ENCODE measurements around the gene ZSCAN2.

Gene ZSCAN2

DNA sequence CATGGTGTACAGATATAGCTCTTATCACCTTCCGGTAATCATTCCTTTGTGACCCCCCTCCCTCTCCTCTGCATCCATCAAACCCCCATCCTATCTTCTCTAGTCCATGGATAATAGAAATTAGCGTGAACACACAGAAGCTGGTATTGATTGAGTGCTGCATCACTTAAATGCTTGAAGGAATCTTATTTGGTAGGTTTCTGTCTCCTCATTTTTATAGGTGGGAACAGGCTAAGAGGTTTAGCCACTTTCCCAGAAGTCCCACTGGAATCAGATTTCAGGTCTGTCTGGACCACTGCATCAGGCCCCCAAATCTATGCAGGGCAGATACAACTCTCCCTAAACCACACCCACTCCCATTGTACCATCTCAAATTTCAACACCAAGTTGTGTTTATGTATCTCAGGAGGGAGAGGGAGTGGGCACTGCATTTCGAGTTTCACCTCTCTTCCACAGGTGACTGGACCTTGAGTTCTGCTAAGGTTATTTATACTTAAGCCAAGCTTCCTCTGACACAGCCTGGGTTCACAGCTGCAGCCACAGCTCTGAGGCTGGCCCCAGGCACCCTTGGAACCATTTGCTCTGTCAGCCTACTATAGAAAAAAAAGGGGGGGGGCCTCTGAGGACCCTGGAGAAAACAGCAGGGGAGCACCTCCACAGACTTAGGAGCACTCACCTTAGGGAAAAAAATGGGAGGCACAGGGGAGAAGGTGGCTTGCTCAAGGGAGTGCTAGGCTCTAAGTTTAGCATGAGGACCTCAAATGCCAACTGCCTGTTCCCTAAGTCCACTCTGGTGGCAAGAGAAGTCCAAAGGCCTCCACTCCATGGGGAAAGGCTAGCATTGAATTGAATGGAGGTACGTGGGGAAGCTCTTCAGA lies 59.3 kb downstream of the ZSCAN2 start:
- FAIRE-seq (no peak), DNase-seq (ENCODE audit: insufficient read length, low spot score) (no peak)
- no peak for TF ChIP-seq POLR2A (IDR thresholded peaks at IDR 0.05; ENCODE audit: low read depth, low read length)
- TF ChIP-seq POU2F2 (IDR thresholded peaks at IDR 0.05; ENCODE audit: low read depth, low read length), result no peak
- TF ChIP-seq PAX5 (IDR thresholded peaks at IDR 0.05; ENCODE audit: insufficient read depth, low read length, severe bottlenecking), result no peak
- TF ChIP-seq SPI1 (IDR thresholded peaks at IDR 0.05; ENCODE audit: low read depth, low read length), result no peak
- TF ChIP-seq POLR2AphosphoS5 (IDR thresholded peaks at IDR 0.05; ENCODE audit: low read depth, low read length), result no peak
- TF ChIP-seq TAF1 (IDR thresholded peaks at IDR 0.05; ENCODE audit: low read depth, low read length), result no peak

DNA sequence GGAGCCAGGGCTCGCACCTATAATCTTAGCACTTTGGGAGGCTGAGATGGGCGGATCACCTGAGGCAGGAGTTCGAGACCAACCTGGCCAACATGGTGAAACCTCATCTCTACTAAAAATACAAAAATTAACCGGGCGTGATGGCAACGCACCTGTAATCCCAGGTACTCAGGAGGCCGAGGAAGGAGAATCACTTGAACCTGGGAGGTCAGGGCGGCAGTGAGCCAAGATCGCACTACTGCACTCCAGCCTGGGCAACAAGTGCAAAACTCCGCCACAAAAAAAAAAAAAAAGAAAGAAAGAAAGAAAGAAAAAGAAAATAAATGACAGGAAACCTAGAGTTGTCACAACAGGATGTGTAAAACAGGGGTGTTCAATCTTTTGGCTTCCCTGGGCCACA lies 60.2 kb downstream of the ZSCAN2 start:
- no peak for TF ChIP-seq TAF1 (IDR thresholded peaks at IDR 0.05; ENCODE audit: low read depth, low read length)
- no peak for TF ChIP-seq SPI1 (IDR thresholded peaks at IDR 0.05; ENCODE audit: low read depth, low read length)
- TF ChIP-seq POLR2A (IDR thresholded peaks at IDR 0.05; ENCODE audit: low read depth, low read length), result no peak
- TF ChIP-seq PAX5 (IDR thresholded peaks at IDR 0.05; ENCODE audit: insufficient read depth, low read length, severe bottlenecking), result no peak
- no peak for TF ChIP-seq POU2F2 (IDR thresholded peaks at IDR 0.05; ENCODE audit: low read depth, low read length)
- no peak for TF ChIP-seq POLR2AphosphoS5 (IDR thresholded peaks at IDR 0.05; ENCODE audit: low read depth, low read length)
- no peak for DNase-seq (ENCODE audit: insufficient read length, low spot score)
- no peak for FAIRE-seq

DNA sequence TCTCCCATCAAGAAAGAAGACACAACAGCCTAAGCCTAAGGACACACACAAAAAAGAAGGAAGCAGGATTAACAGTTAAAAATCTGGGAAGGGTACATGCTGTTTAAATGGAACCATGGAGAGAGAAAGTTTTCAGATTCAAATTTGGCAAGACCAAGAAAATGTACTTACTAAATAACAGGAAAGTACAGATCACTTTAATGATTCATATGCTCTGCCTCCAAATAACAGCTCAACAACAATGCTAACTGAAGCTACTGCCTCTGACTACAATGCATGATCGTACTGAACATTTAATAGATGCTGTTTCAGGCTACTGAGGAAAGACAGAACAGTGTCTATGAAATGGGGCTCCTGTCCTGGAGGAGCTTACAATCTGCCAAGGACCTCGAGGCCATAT lies 65.6 kb downstream of the ZSCAN2 start:
- TF ChIP-seq PAX5 (IDR thresholded peaks at IDR 0.05; ENCODE audit: insufficient read depth, low read length, severe bottlenecking), result no peak
- TF ChIP-seq TAF1 (IDR thresholded peaks at IDR 0.05; ENCODE audit: low read depth, low read length), result no peak
- TF ChIP-seq POU2F2 (IDR thresholded peaks at IDR 0.05; ENCODE audit: low read depth, low read length), result no peak
- no peak for TF ChIP-seq POLR2AphosphoS5 (IDR thresholded peaks at IDR 0.05; ENCODE audit: low read depth, low read length)
- no peak for TF ChIP-seq SPI1 (IDR thresholded peaks at IDR 0.05; ENCODE audit: low read depth, low read length)
- no peak for TF ChIP-seq POLR2A (IDR thresholded peaks at IDR 0.05; ENCODE audit: low read depth, low read length)
- DNase-seq (ENCODE audit: insufficient read length, low spot score), result no peak
- no peak for FAIRE-seq

DNA sequence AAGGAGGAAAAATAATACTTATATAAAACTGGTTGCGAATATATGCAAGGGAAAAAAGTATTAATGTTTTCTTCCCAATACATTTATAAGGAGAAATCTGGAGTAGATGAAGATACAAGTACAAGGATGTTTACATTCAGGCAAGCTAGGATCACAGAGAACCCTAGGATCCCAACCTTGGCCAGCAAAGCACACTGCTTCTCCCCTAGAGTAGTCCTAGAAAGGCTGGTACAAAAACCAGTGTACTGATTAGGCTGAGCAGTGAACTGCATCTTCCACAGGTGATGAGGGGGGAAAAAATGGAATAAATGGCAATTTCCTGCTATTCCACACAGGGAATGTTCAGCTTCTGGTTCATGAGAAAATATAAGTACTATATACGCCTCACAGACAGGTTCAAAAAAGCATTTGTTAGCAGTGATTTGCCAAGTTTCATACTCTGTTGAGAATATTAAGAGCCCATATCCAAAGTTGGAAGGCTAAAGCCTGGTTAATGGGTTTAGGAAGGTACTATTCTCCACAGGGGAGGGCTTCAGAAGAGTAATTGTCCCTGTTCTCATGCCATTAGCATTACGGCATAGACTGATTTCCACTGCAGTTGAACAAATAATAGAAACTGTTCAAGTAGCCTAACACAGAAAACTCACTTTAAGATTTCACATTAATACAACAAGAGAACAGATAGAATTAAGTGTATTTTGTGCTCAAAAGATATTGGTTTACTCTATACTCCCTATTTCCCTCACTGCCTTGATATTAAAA lies 67.6 kb downstream of the ZSCAN2 start:
- TF ChIP-seq TAF1 (IDR thresholded peaks at IDR 0.05; ENCODE audit: low read depth, low read length), result no peak
- no peak for TF ChIP-seq POLR2A (IDR thresholded peaks at IDR 0.05; ENCODE audit: low read depth, low read length)
- TF ChIP-seq PAX5 (IDR thresholded peaks at IDR 0.05; ENCODE audit: insufficient read depth, low read length, severe bottlenecking), result no peak
- TF ChIP-seq POLR2AphosphoS5 (IDR thresholded peaks at IDR 0.05; ENCODE audit: low read depth, low read length), result no peak
- no peak for TF ChIP-seq SPI1 (IDR thresholded peaks at IDR 0.05; ENCODE audit: low read depth, low read length)
- TF ChIP-seq POU2F2 (IDR thresholded peaks at IDR 0.05; ENCODE audit: low read depth, low read length), result no peak
- DNase-seq (ENCODE audit: insufficient read length, low spot score), result no peak
- no peak for FAIRE-seq

DNA sequence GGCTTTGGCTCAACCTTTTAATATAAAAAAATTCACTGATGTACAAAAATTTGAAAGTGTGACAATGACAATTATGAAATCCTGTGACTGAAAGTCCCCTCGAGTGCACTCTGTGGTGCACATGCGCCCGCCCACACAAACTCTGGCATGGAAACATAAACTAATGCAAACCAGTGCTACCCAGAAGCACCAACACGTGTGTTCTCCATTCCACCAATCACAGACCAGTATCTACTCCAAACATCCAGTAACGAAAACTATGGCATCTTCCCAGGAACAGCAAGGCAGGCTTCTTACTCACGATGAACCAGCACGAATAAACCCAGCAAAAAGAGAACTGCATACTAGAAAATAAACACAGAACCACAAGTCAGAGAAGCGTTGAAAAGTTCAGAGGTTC lies 68.9 kb downstream of the ZSCAN2 start:
- TF ChIP-seq POLR2AphosphoS5 (IDR thresholded peaks at IDR 0.05; ENCODE audit: low read depth, low read length), result no peak
- no peak for TF ChIP-seq SPI1 (IDR thresholded peaks at IDR 0.05; ENCODE audit: low read depth, low read length)
- no peak for TF ChIP-seq POU2F2 (IDR thresholded peaks at IDR 0.05; ENCODE audit: low read depth, low read length)
- no peak for TF ChIP-seq TAF1 (IDR thresholded peaks at IDR 0.05; ENCODE audit: low read depth, low read length)
- TF ChIP-seq PAX5 (IDR thresholded peaks at IDR 0.05; ENCODE audit: insufficient read depth, low read length, severe bottlenecking), result no peak
- no peak for TF ChIP-seq POLR2A (IDR thresholded peaks at IDR 0.05; ENCODE audit: low read depth, low read length)
- FAIRE-seq (no peak), DNase-seq (ENCODE audit: insufficient read length, low spot score) (no peak)

DNA sequence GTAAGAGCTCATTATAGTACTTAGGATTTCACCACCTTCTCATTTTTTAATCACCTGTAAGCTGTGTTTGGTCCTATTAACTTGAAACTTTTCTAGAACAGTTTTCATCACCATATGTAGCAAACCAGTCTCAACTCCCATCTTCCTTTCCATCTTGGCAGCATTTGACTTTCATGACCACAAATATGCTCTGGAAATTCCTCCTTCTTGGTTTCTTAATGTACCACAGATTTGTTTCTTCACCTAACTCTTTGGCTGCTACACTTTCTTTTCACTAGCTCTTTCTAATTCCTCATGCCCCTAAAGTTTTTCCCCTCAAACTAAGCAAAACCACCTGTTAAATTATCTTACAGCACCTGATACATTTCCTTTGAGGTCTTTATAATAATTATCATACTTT lies 70.4 kb downstream of the ZSCAN2 start:
- TF ChIP-seq TAF1 (IDR thresholded peaks at IDR 0.05; ENCODE audit: low read depth, low read length), result no peak
- no peak for TF ChIP-seq SPI1 (IDR thresholded peaks at IDR 0.05; ENCODE audit: low read depth, low read length)
- no peak for TF ChIP-seq POLR2A (IDR thresholded peaks at IDR 0.05; ENCODE audit: low read depth, low read length)
- no peak for TF ChIP-seq POLR2AphosphoS5 (IDR thresholded peaks at IDR 0.05; ENCODE audit: low read depth, low read length)
- DNase-seq (ENCODE audit: insufficient read length, low spot score) (no peak), FAIRE-seq (no peak)
